ENCODE measurements around the gene CAPN12. TPM values are rescaled to one million over a fixed set of nuclear protein-coding genes. Genes with fewer than 3 reads are reported as not detected.

Gene CAPN12
- total and polyA plus RNA-seq, 10 of the 15 experiments (the other 5 are each of a cell fraction or from before 2014, with no cell fraction given) = 0.64 to 4.6 (median 2.0) TPM

DNA sequence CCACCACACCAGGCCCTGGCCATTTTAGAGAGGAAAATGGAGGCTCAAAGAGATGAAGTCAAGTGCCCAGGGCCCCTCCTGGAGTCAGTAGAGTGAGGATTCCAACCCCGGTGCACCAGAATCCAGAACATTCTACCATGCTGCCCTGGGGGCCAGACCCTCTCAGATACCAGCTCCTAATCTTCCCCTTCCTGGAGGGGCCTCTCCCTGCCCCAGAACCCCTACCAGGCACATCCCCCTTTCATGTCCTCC, 11.1 kb downstream of the CAPN12 start:
- CTCF ChIA-PET = interaction anchor here (1.0 to 3.2 kb wide), 4 partner anchors 145 to 197 kb away, joined by 3 to 20 read pairs (median 6); partner anchors contain the start of genes MRPS12, RINL and SARS2
- Histone ChIP-seq H3K4me2 (ENCODE audit: control insufficient read depth, insufficient read depth) (no peak overlapping the region), H3K79me2 (ENCODE audit: control insufficient read depth, insufficient read depth, low read length) (no peaks in the 10 kb centered on the region; the same call in 1 of the 2 replicates), H2AFZ (ENCODE audit: control insufficient read depth, low read depth, low read length) (no peak overlapping the region), H4K20me1 (ENCODE audit: control insufficient read depth, insufficient read depth) (no peaks in the 10 kb centered on the region), H3K9ac (ENCODE audit: control insufficient read depth, insufficient read depth, low read length) (no peak overlapping the region), H3K9me3 (replicated peaks; ENCODE audit: control insufficient read depth, insufficient read depth, low read length) (no peaks in the 10 kb centered on the region), H3K4me3 (no peak overlapping the region), H3K27me3 (replicated peaks in 1 of 2; ENCODE audit: control insufficient read depth in 2 of 2, insufficient read depth in 2 of 2, low read length in 1 of 2) (no peaks in the 10 kb centered on the region), H3K27ac (ENCODE audit: control insufficient read depth, insufficient read depth) (no peak overlapping the region), H3K36me3 (ENCODE audit: control insufficient read depth in 2 of 2, insufficient read depth in 2 of 2, low read length in 1 of 2) (peaks cover 0 to 6% of the 10 kb centered on the region in 2 experiments; a peak in 2 of 4 replicates), H3K4me1 (ENCODE audit: control insufficient read depth, insufficient read depth, low read length) (peaks cover 22% of the 10 kb centered on the region)
- in situ Hi-C loops (cut with MboI) (loop anchor here (5.0 kb wide), 1 partner anchor 199 kb away; the partner anchor contains the start of genes MRPS12 and SARS2), intact Hi-C loops (cut with micrococcal nuclease; ENCODE audit: unreplicated experiment) (loop anchor here (10.0 kb wide), 1 partner anchor 218 kb away; no protein-coding TSS in a partner anchor)
- RAD21 ChIA-PET (ENCODE audit: unreplicated experiment) = interaction anchor here (0.7 to 1.8 kb wide), 3 partner anchors 33 to 155 kb away, joined by 3 to 8 read pairs (median 4); no protein-coding TSS in a partner anchor
- FAIRE-seq = no peak
- WGBS (ENCODE audit: insufficient coverage, insufficient replicate concordance, low lambda C conversion rate, missing lambda C conversion rate) = 100% methylated on average over 1 of the region's 1 CpG
- SMC1A ChIA-PET (ENCODE audit: uncharacterized antibody, unreplicated experiment) = no interaction called here
- POLR2A ChIA-PET = interaction anchor here (0.6 to 1.2 kb wide), 2 partner anchors 9 to 368 kb away, joined by 3 to 6 read pairs; no protein-coding TSS in a partner anchor
- no peak for DNase-seq (ENCODE audit: low read depth, low spot score)
- BruUV-seq (replicated peaks) = no TSS peak
- TF ChIP-seq, protein P1, sequence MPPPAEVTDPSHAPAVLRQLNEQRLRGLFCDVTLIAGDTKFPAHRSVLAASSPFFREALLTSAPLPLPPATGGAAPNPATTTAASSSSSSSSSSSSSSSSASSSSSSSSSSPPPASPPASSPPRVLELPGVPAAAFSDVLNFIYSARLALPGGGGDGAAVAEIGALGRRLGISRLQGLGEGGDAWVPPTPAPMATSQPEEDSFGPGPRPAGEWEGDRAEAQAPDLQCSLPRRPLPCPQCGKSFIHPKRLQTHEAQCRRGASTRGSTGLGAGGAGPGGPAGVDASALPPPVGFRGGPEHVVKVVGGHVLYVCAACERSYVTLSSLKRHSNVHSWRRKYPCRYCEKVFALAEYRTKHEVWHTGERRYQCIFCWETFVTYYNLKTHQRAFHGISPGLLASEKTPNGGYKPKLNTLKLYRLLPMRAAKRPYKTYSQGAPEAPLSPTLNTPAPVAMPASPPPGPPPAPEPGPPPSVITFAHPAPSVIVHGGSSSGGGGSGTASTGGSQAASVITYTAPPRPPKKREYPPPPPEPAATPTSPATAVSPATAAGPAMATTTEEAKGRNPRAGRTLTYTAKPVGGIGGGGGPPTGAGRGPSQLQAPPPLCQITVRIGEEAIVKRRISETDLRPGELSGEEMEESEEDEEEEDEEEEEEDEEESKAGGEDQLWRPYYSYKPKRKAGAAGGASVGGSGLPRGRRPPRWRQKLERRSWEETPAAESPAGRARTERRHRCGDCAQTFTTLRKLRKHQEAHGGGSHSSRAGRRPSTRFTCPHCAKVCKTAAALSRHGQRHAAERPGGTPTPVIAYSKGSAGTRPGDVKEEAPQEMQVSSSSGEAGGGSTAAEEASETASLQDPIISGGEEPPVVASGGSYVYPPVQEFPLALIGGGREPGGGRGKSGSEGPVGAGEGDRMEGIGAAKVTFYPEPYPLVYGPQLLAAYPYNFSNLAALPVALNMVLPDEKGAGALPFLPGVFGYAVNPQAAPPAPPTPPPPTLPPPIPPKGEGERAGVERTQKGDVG (CRISPR knock-in tag; IDR thresholded peaks at IDR 0.05) = no peak
- no peak for TF ChIP-seq IKZF1 (conservative IDR thresholded peaks at IDR 0.05)
- TF ChIP-seq ESRRA (IDR thresholded peaks at IDR 0.05; ENCODE audit: low read length) = no peak
- TF ChIP-seq MEF2A (IDR thresholded peaks at IDR 0.05; ENCODE audit: insufficient read depth, low read depth, low read length) = no peak
- no peak for TF ChIP-seq RBBP5 (conservative IDR thresholded peaks at IDR 0.05)
- TF ChIP-seq MEF2B (IDR thresholded peaks at IDR 0.05; ENCODE audit: partially characterized antibody, poor library complexity, severe bottlenecking) = no peak
- no peak for TF ChIP-seq RELA (IDR thresholded peaks at IDR 0.05; ENCODE audit: borderline replicate concordance, partially characterized antibody)
- TF ChIP-seq SUPT20H (IDR thresholded peaks at IDR 0.05; ENCODE audit: borderline replicate concordance, control insufficient read depth, low read depth, low read length) = no peak
- ATAC-seq = no peak

Data from GM12878 (cell line).